Caco-2 (cell line): ENCODE data around the gene SNX20. TPM values are rescaled to one million over a fixed set of nuclear protein-coding genes. Genes with fewer than 3 reads are reported as not detected.

Source experiments
- BruUV-seq: library from RNA; stranded (reverse); fragments of 400-500 nt; replicated peaks from 2 replicates; lab custom pipeline; 2021; lab: Mats Ljungman, UMichigan
- CTCF ChIA-PET: fragments of 300-600 bp; sonication (Branson Sonifier 250); formaldehyde crosslinking; loops from one replicate; lab custom pipeline; 2022; ENCODE audit warnings: antibody characterized with exemption; lab: Charles Lee
- POLR2A ChIA-PET: fragments of 300-600 bp; sonication (Branson Sonifier 250); formaldehyde crosslinking; loops from one replicate; lab custom pipeline; 2022; ENCODE audit warnings: antibody characterized with exemption; lab: Charles Lee
- DNase-seq, 2 experiments: peaks; one replicate each; pipeline versions ENCODE4 v3.0.0 to v3.0.0-alpha.2; 2020 to 2022
- H3K27me3 ChIP-seq: replicated peaks from 2 replicates; pipeline ENCODE4 v1.6.0; 2011; ENCODE audit warnings: low read length; ENCODE audit not compliant: control insufficient read depth, insufficient read depth
- H3K36me3 ChIP-seq: 2 replicates; pipeline ENCODE4 v1.5.1; 2011; ENCODE audit warnings: low read length; ENCODE audit not compliant: control insufficient read depth, insufficient read depth
- H3K4me1 ChIP-seq: fragments of 250-450 bp; sonication (Bioruptor Pico); 2 replicates; pipeline ENCODE4 v1.5.1; 2020; ENCODE audit warnings: mild to moderate bottlenecking
- H3K4me3 ChIP-seq: 2 replicates; pipeline ENCODE4 v1.5.1; 2011; ENCODE audit warnings: low read depth, mild to moderate bottlenecking, control low read depth, low read length
- H3K9me3 ChIP-seq: fragments of 250-450 bp; sonication (Bioruptor Pico); 2 replicates; pipeline ENCODE4 v1.5.1; 2020; ENCODE audit warnings: mild to moderate bottlenecking, moderate library complexity
- H3K27ac Mint-ChIP-seq: one replicate; pipeline ENCODE4 v1.8.0; 2022; ENCODE audit warnings: mixed read lengths; ENCODE audit not compliant: unreplicated experiment
- H3K27me3 Mint-ChIP-seq: one replicate; pipeline ENCODE4 v1.8.0; 2022; ENCODE audit warnings: mixed read lengths; ENCODE audit not compliant: insufficient read depth, unreplicated experiment
- H3K36me3 Mint-ChIP-seq: one replicate; pipeline ENCODE4 v1.8.0; 2022; ENCODE audit warnings: mild to moderate bottlenecking, mixed read lengths; ENCODE audit not compliant: insufficient read depth, unreplicated experiment
- H3K4me1 Mint-ChIP-seq: one replicate; pipeline ENCODE4 v1.8.0; 2022; ENCODE audit warnings: low read depth, mixed read lengths; ENCODE audit not compliant: unreplicated experiment
- H3K4me3 Mint-ChIP-seq: one replicate; pipeline ENCODE4 v1.8.0; 2022; ENCODE audit warnings: mild to moderate bottlenecking, moderate library complexity, mixed read lengths; ENCODE audit not compliant: unreplicated experiment
- H3K9me3 Mint-ChIP-seq: one replicate; pipeline ENCODE4 v1.8.0; 2022; ENCODE audit warnings: mixed read lengths; ENCODE audit not compliant: unreplicated experiment
- CTCF ChIP-seq, 2 experiments: fragments of 200-600 bp in 1 of 2; IDR thresholded peaks; 1 replicate in 1 of 2; 2 replicates in 1 of 2; pipeline versions ENCODE4 v1.5.1 to v1.8.0; 2011 to 2022; ENCODE audit warnings: antibody characterized with exemption in 1 of 2, control low read depth in 1 of 2, inconsistent platforms in 1 of 2, low read depth in 1 of 2, low read length in 1 of 2, mild to moderate bottlenecking in 1 of 2, moderate library complexity in 1 of 2; ENCODE audit not compliant: insufficient read depth in 1 of 2, severe bottlenecking in 1 of 2, unreplicated experiment in 1 of 2
- intact Hi-C: fragments of 100-400 bp; cut with micrococcal nuclease; formaldehyde crosslinking; loops from one replicate; pipeline ENCODE4 v1.10.0; 2022; ENCODE audit not compliant: unreplicated experiment
- total RNA-seq: library from RNA; stranded (reverse); gene quantifications from 2 replicates; pipeline ENCODE4 v1.2.3, GENCODE V29; 2022

Gene SNX20
- total RNA-seq, 1 experiment from 2014 or later, result not detected

GRCh38 chr16:50631249-50631984 lies 49.7 kb downstream of the SNX20 start:
- no peak overlapping the region for H3K27ac Mint-ChIP-seq
- no peak overlapping the region for H3K4me3 ChIP-seq
- peaks cover 19% of the 10 kb centered on the region for H3K36me3 Mint-ChIP-seq
- no peaks in the 10 kb centered on the region for H3K27me3 Mint-ChIP-seq
- H3K4me1 ChIP-seq, result no peaks in the 10 kb centered on the region
- H3K36me3 ChIP-seq, result no peaks in the 10 kb centered on the region
- intact Hi-C loops, result no loop called here
- ChIA-PET POLR2A (no interaction called here), CTCF (no interaction called here)
- no peak for TF ChIP-seq CTCF (IDR thresholded peaks at IDR 0.05; ENCODE audit: insufficient read depth in 1 of 2, low read depth in 1 of 2, low read length in 1 of 2, severe bottlenecking in 1 of 2, unreplicated experiment in 1 of 2)
- DNase-seq, result no peak
- H3K4me3 Mint-ChIP-seq, result no peak overlapping the region
- H3K9me3 ChIP-seq, result no peaks in the 10 kb centered on the region
- no peaks in the 10 kb centered on the region for H3K9me3 Mint-ChIP-seq
- H3K4me1 Mint-ChIP-seq, result no peaks in the 10 kb centered on the region
- H3K27me3 ChIP-seq, result no peaks in the 10 kb centered on the region
- BruUV-seq, result no TSS peak

GRCh38 chr16:50630394-50631020 lies 50.6 kb downstream of the SNX20 start:
- DNase-seq, result no peak
- no peaks in the 10 kb centered on the region for H3K9me3 ChIP-seq
- no peaks in the 10 kb centered on the region for H3K27me3 ChIP-seq
- TF ChIP-seq CTCF (IDR thresholded peaks at IDR 0.05; ENCODE audit: insufficient read depth in 1 of 2, low read depth in 1 of 2, low read length in 1 of 2, severe bottlenecking in 1 of 2, unreplicated experiment in 1 of 2), result no peak
- no peaks in the 10 kb centered on the region for H3K36me3 ChIP-seq
- Mint-ChIP-seq H3K9me3 (no peaks in the 10 kb centered on the region), H3K4me3 (no peak overlapping the region), H3K36me3 (peaks cover 19% of the 10 kb centered on the region), H3K4me1 (no peaks in the 10 kb centered on the region), H3K27ac (no peak overlapping the region), H3K27me3 (no peaks in the 10 kb centered on the region)
- no peaks in the 10 kb centered on the region for H3K4me1 ChIP-seq
- CTCF ChIA-PET, result interaction anchor here (1.0 kb wide), 1 partner anchor 13 kb away, joined by 7 read pairs; no protein-coding TSS in a partner anchor
- no TSS peak for BruUV-seq
- intact Hi-C loops, result no loop called here
- POLR2A ChIA-PET, result no interaction called here
- no peak overlapping the region for H3K4me3 ChIP-seq

GRCh38 chr16:50629334-50629733 lies 51.8 kb downstream of the SNX20 start:
- H3K27me3 ChIP-seq, result no peaks in the 10 kb centered on the region
- H3K4me1 Mint-ChIP-seq, result no peaks in the 10 kb centered on the region
- H3K27ac Mint-ChIP-seq, result peak overlapping the region; percentile 37
- H3K4me3 Mint-ChIP-seq, result no peak overlapping the region
- H3K27me3 Mint-ChIP-seq, result no peaks in the 10 kb centered on the region
- H3K9me3 ChIP-seq, result no peaks in the 10 kb centered on the region
- no peaks in the 10 kb centered on the region for H3K4me1 ChIP-seq
- H3K4me3 ChIP-seq, result no peak overlapping the region
- CTCF ChIA-PET, result no interaction called here
- TF ChIP-seq CTCF (IDR thresholded peaks at IDR 0.05; ENCODE audit: insufficient read depth in 1 of 2, low read depth in 1 of 2, low read length in 1 of 2, severe bottlenecking in 1 of 2, unreplicated experiment in 1 of 2), result no peak
- H3K36me3 ChIP-seq, result 0 out of 2 replicates have a peak, but pooled peaks cover 2% of the 10 kb centered on the region
- H3K36me3 Mint-ChIP-seq, result peaks cover 23% of the 10 kb centered on the region
- H3K9me3 Mint-ChIP-seq, result no peaks in the 10 kb centered on the region
- POLR2A ChIA-PET, result no interaction called here
- DNase-seq, result no peak
- no TSS peak for BruUV-seq
- intact Hi-C loops, result no loop called here
